GM12865 (cell line): ENCODE measurements around the gene TSEN34.

Experiments used
- DNase-seq: peaks from one replicate; pipeline ENCODE4 v3.0.0; 2010; ENCODE audit warnings: low read depth
- H3K4me3 ChIP-seq: 2 replicates; pipeline ENCODE4 v1.5.1; 2011; ENCODE audit warnings: mild to moderate bottlenecking, low read depth, low read length, control low read depth
- TF ChIP-seq, protein P1 (sequence below): IDR thresholded peaks from 2 replicates; pipeline ENCODE4 v1.5.1; 2011; ENCODE audit warnings: low read length, control low read depth, low read depth, inconsistent platforms; ENCODE audit not compliant: insufficient read depth; ENCODE audit errors: missing control alignments

Gene TSEN34

DNA sequence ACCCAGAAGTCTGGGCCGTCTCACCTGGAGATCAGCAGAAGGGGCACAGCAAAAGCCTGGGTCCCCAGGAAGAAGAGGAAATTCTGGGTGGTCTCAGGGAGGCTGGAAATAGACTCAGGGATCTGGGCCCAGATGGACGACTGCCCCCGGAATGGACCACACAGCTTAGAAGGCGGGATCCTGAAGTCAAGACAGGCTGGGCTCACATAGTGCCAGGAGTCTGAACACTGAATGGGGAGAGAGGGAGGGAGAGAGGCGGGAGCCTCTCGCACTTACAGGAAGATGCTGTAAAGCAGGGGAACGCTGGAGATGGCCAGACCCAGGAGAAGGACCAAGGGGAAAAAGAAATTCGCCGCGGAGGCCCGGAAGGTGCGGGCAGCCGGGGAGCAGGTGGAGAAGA, 30.3 kb upstream of the TSEN34 start:
- TF ChIP-seq, protein P1, sequence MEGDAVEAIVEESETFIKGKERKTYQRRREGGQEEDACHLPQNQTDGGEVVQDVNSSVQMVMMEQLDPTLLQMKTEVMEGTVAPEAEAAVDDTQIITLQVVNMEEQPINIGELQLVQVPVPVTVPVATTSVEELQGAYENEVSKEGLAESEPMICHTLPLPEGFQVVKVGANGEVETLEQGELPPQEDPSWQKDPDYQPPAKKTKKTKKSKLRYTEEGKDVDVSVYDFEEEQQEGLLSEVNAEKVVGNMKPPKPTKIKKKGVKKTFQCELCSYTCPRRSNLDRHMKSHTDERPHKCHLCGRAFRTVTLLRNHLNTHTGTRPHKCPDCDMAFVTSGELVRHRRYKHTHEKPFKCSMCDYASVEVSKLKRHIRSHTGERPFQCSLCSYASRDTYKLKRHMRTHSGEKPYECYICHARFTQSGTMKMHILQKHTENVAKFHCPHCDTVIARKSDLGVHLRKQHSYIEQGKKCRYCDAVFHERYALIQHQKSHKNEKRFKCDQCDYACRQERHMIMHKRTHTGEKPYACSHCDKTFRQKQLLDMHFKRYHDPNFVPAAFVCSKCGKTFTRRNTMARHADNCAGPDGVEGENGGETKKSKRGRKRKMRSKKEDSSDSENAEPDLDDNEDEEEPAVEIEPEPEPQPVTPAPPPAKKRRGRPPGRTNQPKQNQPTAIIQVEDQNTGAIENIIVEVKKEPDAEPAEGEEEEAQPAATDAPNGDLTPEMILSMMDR, result no peak
- H3K4me3 ChIP-seq, result peak overlapping the region; percentile 92

GRCh38 chr19:54162241-54162805, 28.8 kb upstream of the TSEN34 start:
- no peak overlapping the region for H3K4me3 ChIP-seq
- peak; percentile 75 for DNase-seq
- TF ChIP-seq, protein P1, result no peak

More for the DNA sequence above, 30.3 kb upstream of the TSEN34 start:
- no peak for DNase-seq

GRCh38 chr19:54162884-54163283, 28.2 kb upstream of the TSEN34 start:
- H3K4me3 ChIP-seq, result no peak overlapping the region
- TF ChIP-seq, protein P1, result no peak
- DNase-seq, result no peak

DNA sequence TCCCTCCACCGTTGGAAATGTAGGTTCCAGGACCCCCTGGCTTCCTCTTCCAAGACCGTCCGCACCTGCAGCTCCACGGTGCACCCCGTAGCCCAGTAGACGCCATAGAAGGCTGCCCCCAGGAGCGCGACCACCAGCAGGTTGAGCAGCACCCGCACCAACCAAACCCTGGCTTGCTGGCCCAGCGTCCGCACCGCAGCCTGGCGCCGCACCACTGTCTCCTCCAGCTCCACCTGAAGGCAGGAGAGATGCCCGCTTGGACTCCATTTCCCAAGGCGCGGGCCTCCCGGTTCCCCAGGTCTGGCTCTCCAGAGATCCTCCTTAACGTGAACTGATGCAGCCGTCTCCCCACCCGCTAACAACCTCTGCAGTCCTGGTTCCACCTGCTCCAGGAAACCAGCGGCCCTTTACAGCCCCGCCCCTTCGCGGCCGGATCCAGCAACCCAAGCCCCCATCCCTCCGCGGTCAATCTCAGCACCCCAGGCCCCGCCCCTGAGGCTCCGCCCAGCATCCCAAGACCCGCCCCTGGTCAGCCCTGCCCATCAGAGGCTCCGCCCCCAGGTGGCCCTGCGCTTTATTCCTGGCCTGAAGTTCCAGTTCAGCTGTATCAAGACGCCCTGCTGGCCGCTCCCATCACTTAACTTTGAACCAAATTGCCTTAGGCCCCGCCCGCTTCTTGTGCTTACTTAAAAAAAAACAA, 26.6 kb upstream of the TSEN34 start:
- no peak overlapping the region for H3K4me3 ChIP-seq
- peak; percentile 53 for DNase-seq

GRCh38 chr19:54165222-54165621, 25.9 kb upstream of the TSEN34 start:
- TF ChIP-seq, protein P1, result no peak
- no peak for DNase-seq
- no peak overlapping the region for H3K4me3 ChIP-seq

More for the DNA sequence above, 26.6 kb upstream of the TSEN34 start:
- TF ChIP-seq, protein P1, result no peak

- peak; percentile 88 for DNase-seq
- no peak overlapping the region for H3K4me3 ChIP-seq
- TF ChIP-seq, protein P1, result peak; percentile 91
These were observed 22.8 kb upstream of the TSEN34 start for GRCh38 chr19:54168174-54168917.
